Stomach (tissue), 4 donors: ENCODE measurements around the gene CNP.

Source experiments
- EP300 ChIP-seq: sonication (generic); formaldehyde crosslinking; IDR thresholded peaks from one replicate; pipeline ENCODE4 v1.6.1; 2017; ENCODE audit warnings: antibody characterized with exemption
- POLR2A ChIP-seq, 4 donors: fragments of 450-650 bp; IDR thresholded peaks; one replicate each; pipeline ENCODE4 v1.6.1; 2016; ENCODE audit warnings: antibody characterized with exemption in 4 of 4, control low read depth in 2 of 4, mild to moderate bottlenecking in 1 of 4, moderate library complexity in 1 of 4

DNA sequence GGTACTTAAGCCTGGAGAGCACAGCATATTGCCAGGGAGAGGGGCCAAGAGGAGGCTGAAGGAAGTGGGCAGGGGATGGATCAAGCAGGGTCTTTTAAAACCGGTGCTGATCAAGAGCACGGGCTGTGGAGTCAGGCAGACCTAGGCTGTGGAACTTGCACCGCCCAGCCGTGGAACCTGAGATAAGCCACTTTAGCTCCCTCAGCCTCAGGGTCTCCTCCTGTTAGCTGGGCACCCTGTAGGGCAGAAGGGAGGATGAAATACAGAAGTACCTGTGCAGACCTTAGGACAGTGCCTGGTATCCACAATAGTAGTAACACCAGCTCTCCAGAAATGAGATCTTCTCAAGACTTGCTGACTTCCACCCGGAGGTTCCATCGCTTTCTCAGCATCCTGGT is 26.9 kb upstream of the CNP start:
- TF ChIP-seq POLR2A (IDR thresholded peaks at IDR 0.05) (no peak), EP300 (no peak)
